Muscle of back (tissue), 11 donors: ENCODE measurements around the gene LUZP2. TPM values are rescaled to one million over a fixed set of nuclear protein-coding genes. Genes with fewer than 3 reads are reported as not detected.

ENCODE experiments used
- DNase-seq, 3 donors: peaks; one replicate each; pipeline versions ENCODE4 v3.0.0 to v3.0.0-alpha.2; 2013
- polyA plus RNA-seq, 10 donors: library from polyadenylated mRNA; unstranded; fragments of 120-200 nt; gene quantifications; one replicate each; pipeline ENCODE4 v1.2.1, GENCODE V29; 2013; ENCODE audit not compliant: insufficient read length in 10 of 10

The LUZP2 gene
- polyA plus RNA-seq, 10 donors = 0.90 to 3.8 (median 1.8) TPM

DNA sequence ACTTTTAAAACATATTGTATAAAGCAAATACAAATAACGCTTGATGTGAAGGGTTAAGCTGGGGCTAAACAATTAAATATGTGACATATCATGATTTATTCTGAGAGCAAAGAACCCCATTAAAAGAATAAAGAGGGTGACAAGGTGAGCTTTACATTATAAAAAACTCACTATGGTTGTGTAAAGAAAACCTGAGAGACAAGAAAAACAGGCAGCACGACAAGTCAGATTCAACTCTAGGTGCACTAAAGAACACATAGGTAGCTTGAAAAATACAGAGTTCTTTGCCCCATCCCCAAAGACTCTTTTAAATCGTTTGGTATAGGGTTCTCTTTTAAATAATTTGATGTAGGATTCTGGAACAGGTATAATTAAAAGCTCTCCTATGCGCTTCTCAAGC, 63.5 kb downstream of the LUZP2 start:
- DNase-seq = no peak

GRCh38 chr11:24567380-24567779, 70.5 kb downstream of the LUZP2 start:
- no peak for DNase-seq

GRCh38 chr11:24572376-24572775, 75.5 kb downstream of the LUZP2 start:
- DNase-seq = no peak

- no peak for DNase-seq
Measured at GRCh38 chr11:24574461-24574860, 77.6 kb downstream of the LUZP2 start.

GRCh38 chr11:24575392-24575791, 78.5 kb downstream of the LUZP2 start:
- DNase-seq = peak in 2 of 3 donors; percentile 25 to 50

- no peak for DNase-seq
Measured at GRCh38 chr11:24585192-24585591, 88.3 kb downstream of the LUZP2 start.

- DNase-seq = no peak
Measured at GRCh38 chr11:24587635-24588034, 90.8 kb downstream of the LUZP2 start.

DNA sequence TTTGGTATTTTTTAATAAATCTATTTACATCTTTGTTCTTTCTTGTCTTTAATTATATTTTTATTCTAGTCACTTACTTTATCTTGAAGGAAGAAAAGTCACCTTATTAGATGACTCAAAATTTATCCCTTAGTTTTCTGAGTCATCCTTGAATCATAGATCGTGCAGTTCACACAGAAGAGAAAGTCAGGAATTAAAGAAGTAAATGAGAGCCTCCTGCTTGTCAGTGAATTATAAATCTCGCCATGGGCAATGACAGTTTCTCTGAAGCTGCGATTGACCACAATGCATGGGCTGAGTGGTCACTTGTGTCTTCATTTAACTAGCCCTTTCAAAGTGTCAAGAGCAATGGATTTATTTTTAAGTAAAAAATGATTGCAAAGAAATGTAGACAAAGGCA, 91.2 kb downstream of the LUZP2 start:
- DNase-seq = peak in 1 of 3 donors; percentile 24

- no peak for DNase-seq
Measured at GRCh38 chr11:24589064-24589463, 92.2 kb downstream of the LUZP2 start.

- no peak for DNase-seq
Measured at GRCh38 chr11:24591283-24591682, 94.4 kb downstream of the LUZP2 start.

DNA sequence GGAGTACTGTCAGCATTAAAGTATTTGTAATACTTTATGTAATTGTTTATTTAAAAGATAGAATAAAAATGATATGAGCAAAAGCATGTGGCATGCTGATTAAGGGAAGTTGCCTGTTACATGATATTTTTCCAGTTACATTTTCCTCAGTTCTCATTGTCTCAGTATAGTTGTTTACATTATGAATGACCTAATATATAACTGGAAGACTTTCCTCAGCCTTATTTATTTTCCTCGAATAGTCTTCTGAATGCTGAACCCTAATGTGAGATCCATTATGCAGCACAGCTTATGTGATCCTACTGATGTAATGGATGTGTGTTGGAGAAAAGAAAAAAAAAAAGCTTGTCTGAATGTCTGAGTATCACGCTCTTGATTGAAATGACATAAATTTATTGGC, 95.5 kb downstream of the LUZP2 start:
- no peak for DNase-seq

- no peak for DNase-seq
Measured at GRCh38 chr11:24593332-24593731, 96.5 kb downstream of the LUZP2 start.

GRCh38 chr11:24594401-24594800, 97.5 kb downstream of the LUZP2 start:
- DNase-seq = no peak

DNA sequence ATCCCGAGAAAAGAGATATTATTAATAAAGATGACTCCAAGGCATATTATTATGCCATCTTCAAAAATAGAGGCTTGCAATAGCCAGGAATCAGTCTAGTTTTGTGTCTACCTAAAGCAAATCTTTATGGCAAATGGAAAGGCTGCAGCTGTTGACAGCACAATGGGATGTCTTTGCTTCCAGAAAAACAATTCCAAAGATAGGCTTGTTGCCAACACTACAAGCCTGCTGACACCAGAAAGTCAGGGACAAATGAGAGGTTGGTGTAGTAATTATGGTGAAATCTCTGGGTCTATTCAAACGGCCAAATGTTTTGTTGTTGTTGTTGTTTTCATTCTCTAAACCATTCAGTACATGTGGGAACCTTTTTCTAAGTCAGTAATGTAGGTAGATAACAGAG, 101.8 kb downstream of the LUZP2 start:
- DNase-seq = no peak

GRCh38 chr11:24609192-24610119, 112.6 kb downstream of the LUZP2 start:
- no peak for DNase-seq

DNA sequence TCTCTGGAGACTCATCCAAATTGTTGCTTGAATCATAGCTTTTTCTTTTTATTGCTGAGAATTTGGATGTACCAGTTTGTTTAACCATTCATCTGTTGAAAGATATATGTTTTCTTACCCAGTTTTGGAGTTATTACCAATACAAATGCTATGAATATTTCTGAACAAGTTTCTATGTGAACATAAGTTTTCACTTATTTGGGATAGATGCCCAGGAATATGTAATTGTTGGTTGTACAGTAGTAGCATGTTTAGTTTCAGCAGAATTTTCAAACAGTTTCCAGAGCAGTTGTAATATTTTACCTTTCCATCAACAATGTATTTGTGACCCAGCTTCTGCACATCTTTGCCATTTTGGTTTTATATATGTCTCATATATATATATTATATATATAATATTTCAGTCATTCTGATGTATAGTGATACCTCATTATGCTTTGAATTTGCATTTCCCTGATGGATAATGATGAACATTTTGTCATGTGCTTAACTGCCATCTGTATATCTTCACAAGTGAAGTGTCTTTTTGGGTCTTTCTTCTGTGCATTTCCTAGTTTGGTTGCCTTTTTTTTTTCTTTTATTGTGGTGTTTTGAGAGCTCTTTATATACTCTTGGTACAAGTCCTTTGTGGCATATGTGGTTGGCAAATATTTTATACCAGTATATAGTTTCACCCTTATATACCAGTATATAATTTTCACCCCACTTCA, 118.8 kb downstream of the LUZP2 start:
- DNase-seq = no peak

- DNase-seq = no peak
Measured at GRCh38 chr11:24617856-24618255, 121.0 kb downstream of the LUZP2 start.

- no peak for DNase-seq
Measured at GRCh38 chr11:24619900-24620299, 123.0 kb downstream of the LUZP2 start.

GRCh38 chr11:24622262-24622661, 125.4 kb downstream of the LUZP2 start:
- DNase-seq = no peak

DNA sequence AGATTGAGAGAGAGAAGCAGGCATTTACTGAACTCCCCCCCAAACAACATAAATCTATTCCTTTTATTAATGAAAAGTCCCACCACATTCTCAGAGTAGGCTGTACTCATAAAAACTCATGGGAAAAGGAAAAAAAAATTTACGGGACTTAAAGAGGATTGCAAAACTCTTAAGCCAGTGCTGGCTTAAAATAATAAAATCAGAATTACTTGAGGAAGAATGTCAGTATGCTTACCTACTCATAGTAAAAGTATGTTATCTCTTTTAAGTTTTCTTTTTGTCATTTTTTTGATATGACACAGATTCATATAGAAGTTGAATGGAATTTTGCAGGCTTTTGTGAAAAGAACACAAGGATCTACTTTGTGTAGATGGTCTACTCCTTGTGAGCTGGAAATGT, 126.3 kb downstream of the LUZP2 start:
- DNase-seq = peak in 1 of 3 donors; percentile 11

DNA sequence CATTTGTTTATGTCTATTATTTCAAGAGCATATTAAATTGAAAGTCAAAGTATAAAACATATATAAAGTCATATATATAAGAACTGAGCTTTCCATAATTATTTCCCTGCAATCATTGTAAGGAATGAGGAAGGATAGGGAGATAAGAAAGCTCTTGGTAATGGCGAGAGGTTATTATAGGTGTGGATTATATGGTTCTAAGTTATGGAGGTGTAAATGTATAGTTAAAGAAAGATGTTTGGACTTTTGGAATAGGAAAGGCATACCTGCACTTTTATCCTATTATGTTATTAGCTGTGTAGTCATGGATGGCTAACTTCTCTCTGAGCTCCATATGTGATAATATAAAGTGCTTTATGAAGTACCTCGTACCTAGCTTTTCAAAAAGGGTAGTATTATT, 127.6 kb downstream of the LUZP2 start:
- no peak for DNase-seq

GRCh38 chr11:24625975-24626374, 129.1 kb downstream of the LUZP2 start:
- DNase-seq = no peak

GRCh38 chr11:24628224-24628776, 131.4 kb downstream of the LUZP2 start:
- no peak for DNase-seq
